ENCODE results near the gene FUT6.

Gene FUT6

DNA sequence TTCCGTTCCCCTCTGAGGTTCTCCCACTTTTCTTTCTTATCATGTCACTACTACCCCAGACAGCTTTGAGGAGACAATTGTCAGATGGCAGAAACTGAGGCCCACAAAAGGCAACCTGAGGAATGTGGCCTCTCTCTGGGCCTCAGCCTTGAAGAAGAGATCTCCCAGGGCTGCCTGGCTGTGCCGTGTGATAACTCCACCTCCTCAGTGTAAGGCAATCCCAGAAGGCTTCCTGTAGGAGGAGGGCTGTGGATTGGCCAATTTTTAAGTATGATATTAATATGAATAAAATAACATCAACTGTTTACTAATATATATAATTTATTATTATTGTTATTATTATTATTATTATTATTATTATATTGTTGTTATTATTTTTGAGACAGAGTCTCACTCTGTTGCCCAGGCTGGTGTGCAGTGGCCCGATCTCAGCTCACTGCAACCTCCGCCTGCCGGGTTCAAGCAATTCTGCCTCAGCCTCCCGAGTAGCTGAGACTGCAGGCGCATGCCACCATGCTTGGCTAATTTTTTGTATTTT, 44.1 kb downstream of the FUT6 start:
- Histone ChIP-seq H3K4me1 (ENCODE audit: insufficient read depth, low read length, severe bottlenecking) (no peaks in the 10 kb centered on the region), H3K27me3 (ENCODE audit: insufficient read depth, low read length) (no peaks in the 10 kb centered on the region), H3K27ac (ENCODE audit: low read depth, low read length, poor library complexity, severe bottlenecking) (no peak overlapping the region), H3K4me2 (ENCODE audit: low read length) (no peak overlapping the region), H3K4me3 (ENCODE audit: low read depth, low read length, poor library complexity, severe bottlenecking) (no peak overlapping the region), H4K20me1 (ENCODE audit: insufficient read depth, low read length) (no peaks in the 10 kb centered on the region), H3K36me3 (ENCODE audit: insufficient read depth, low read length) (no peaks in the 10 kb centered on the region), H2AFZ (ENCODE audit: low read length) (no peak overlapping the region), H3F3A (ENCODE audit: insufficient read depth, low read length) (no peaks in the 10 kb centered on the region), H3K9me3 (ENCODE audit: low read length) (no peaks in the 10 kb centered on the region), H3K79me2 (ENCODE audit: insufficient read depth, low read length) (no peaks in the 10 kb centered on the region), H3K9ac (ENCODE audit: low read length) (no peak overlapping the region), H3K9me2 (ENCODE audit: low read depth, low read length) (no peaks in the 10 kb centered on the region)
- no peak for TF ChIP-seq CTCF (IDR thresholded peaks at IDR 0.05; ENCODE audit: low read length)
- no peak for TF ChIP-seq EZH2 (IDR thresholded peaks at IDR 0.05; ENCODE audit: borderline replicate concordance, low read length)

GRCh38 chr19:5793188-5793587, 46.3 kb downstream of the FUT6 start:
- H3K79me2 ChIP-seq (ENCODE audit: insufficient read depth, low read length), result no peaks in the 10 kb centered on the region

GRCh38 chr19:5792224-5792623, 47.3 kb downstream of the FUT6 start:
- H4K20me1 ChIP-seq (ENCODE audit: insufficient read depth, low read length), result no peaks in the 10 kb centered on the region
- H3K9me2 ChIP-seq (ENCODE audit: low read depth, low read length), result no peaks in the 10 kb centered on the region
- no peak overlapping the region for H3K9ac ChIP-seq (ENCODE audit: low read length)
- H3K9me3 ChIP-seq (ENCODE audit: low read length), result no peaks in the 10 kb centered on the region
- H3F3A ChIP-seq (ENCODE audit: insufficient read depth, low read length), result no peaks in the 10 kb centered on the region
- no peak for TF ChIP-seq CTCF (IDR thresholded peaks at IDR 0.05; ENCODE audit: low read length)
- TF ChIP-seq EZH2 (IDR thresholded peaks at IDR 0.05; ENCODE audit: borderline replicate concordance, low read length), result no peak
- H3K4me2 ChIP-seq (ENCODE audit: low read length), result no peak overlapping the region
- peaks cover 29% of the 10 kb centered on the region for H3K36me3 ChIP-seq (ENCODE audit: insufficient read depth, low read length)
- no peaks in the 10 kb centered on the region for H3K79me2 ChIP-seq (ENCODE audit: insufficient read depth, low read length)
- H3K4me1 ChIP-seq (ENCODE audit: insufficient read depth, low read length, severe bottlenecking), result peaks cover 8% of the 10 kb centered on the region
- H2AFZ ChIP-seq (ENCODE audit: low read length), result no peak overlapping the region
- H3K27ac ChIP-seq (ENCODE audit: low read depth, low read length, poor library complexity, severe bottlenecking), result no peak overlapping the region
- H3K27me3 ChIP-seq (ENCODE audit: insufficient read depth, low read length), result no peaks in the 10 kb centered on the region
- no peak overlapping the region for H3K4me3 ChIP-seq (ENCODE audit: low read depth, low read length, poor library complexity, severe bottlenecking)

More at GRCh38 chr19:5793188-5793587, 46.3 kb downstream of the FUT6 start:
- H3K4me2 ChIP-seq (ENCODE audit: low read length), result no peak overlapping the region
- H3K9me3 ChIP-seq (ENCODE audit: low read length), result no peaks in the 10 kb centered on the region
- H3F3A ChIP-seq (ENCODE audit: insufficient read depth, low read length), result no peaks in the 10 kb centered on the region
- TF ChIP-seq EZH2 (IDR thresholded peaks at IDR 0.05; ENCODE audit: borderline replicate concordance, low read length) (no peak), CTCF (IDR thresholded peaks at IDR 0.05; ENCODE audit: low read length) (no peak)
- peaks cover 19% of the 10 kb centered on the region for H3K36me3 ChIP-seq (ENCODE audit: insufficient read depth, low read length)
- no peak overlapping the region for H2AFZ ChIP-seq (ENCODE audit: low read length)
- no peaks in the 10 kb centered on the region for H4K20me1 ChIP-seq (ENCODE audit: insufficient read depth, low read length)
- H3K4me1 ChIP-seq (ENCODE audit: insufficient read depth, low read length, severe bottlenecking), result peaks cover 8% of the 10 kb centered on the region
- H3K27me3 ChIP-seq (ENCODE audit: insufficient read depth, low read length), result no peaks in the 10 kb centered on the region
- no peak overlapping the region for H3K9ac ChIP-seq (ENCODE audit: low read length)
- H3K4me3 ChIP-seq (ENCODE audit: low read depth, low read length, poor library complexity, severe bottlenecking), result no peak overlapping the region
- no peak overlapping the region for H3K27ac ChIP-seq (ENCODE audit: low read depth, low read length, poor library complexity, severe bottlenecking)
- no peaks in the 10 kb centered on the region for H3K9me2 ChIP-seq (ENCODE audit: low read depth, low read length)
